ENCODE measurements around the gene NUP107.

- TF ChIP-seq EP300 (IDR thresholded peaks at IDR 0.05), result no peak
- no peak for TF ChIP-seq CTCF (IDR thresholded peaks at IDR 0.05)
Observed at GRCh38 chr12:68792952-68793351, 106.2 kb downstream of the NUP107 start.

All from ovary (tissue), 3 donors.